GM03348 (cell line): ENCODE data around the gene SFR1.
"Not testable (repeated sequence)": the region's sequence is repeated elsewhere in the genome, so short reads cannot be mapped to it uniquely, and the experiment has no call there.

ENCODE experiments used
- DNase-seq: peaks from one replicate; pipeline ENCODE4 v3.0.0; 2012; ENCODE audit warnings: low spot score

SFR1 gene

DNA sequence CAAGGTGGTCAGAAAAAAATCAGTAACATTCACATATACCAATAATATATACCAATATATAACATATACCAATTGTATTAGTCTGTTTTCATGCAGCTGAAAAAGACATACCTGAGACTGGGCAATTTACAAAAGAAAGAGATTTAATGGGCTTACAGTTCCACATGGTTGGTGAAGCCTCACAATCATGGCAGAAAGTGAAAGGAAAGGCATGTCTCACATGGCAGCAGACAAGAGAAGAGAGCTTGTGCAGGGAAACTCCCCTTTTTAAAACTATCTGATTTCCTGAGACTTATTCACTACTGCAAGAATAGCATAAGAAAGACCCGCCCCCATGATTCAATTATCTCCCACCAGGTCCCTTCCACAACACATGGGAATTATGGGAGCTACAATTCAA is 52.2 kb downstream of the SFR1 start:
- DNase-seq = not testable (repeated sequence)
